Measurements from ENCODE around the gene DGKG. TPM values are rescaled to one million over a fixed set of nuclear protein-coding genes. Genes with fewer than 3 reads are reported as not detected.

The DGKG gene
- total RNA-seq, 3 donors from 2014 or later, result 0.59 to 2.3 (median 2.1) TPM

DNA sequence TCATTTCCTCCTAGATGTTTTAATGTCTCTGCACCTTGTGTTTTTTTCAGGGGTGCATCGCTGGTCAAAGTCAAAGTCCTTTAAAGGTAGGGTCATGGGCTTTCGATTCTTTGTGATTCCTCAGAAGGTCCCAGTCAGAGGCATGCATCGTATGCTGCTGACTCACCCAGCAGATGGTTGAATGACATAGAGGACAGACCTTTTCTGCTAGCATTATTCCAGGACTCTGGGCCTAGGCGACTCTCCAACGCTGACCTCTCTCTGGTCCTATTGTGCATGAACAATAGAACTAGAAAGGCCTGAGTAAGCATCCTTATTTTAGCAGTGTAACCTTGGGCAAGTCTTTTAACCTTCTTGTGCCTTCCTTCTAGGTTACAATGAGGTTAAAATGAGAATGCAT lies 75.9 kb downstream of the DGKG start:
- intact Hi-C loops (cut with DNase I; ENCODE audit: low total_unique reads), result no loop called here
- no peaks in the 10 kb centered on the region for H3K4me1 ChIP-seq
- DNase-seq (ENCODE audit: low spot score in 2 of 2), result no peak

DNA sequence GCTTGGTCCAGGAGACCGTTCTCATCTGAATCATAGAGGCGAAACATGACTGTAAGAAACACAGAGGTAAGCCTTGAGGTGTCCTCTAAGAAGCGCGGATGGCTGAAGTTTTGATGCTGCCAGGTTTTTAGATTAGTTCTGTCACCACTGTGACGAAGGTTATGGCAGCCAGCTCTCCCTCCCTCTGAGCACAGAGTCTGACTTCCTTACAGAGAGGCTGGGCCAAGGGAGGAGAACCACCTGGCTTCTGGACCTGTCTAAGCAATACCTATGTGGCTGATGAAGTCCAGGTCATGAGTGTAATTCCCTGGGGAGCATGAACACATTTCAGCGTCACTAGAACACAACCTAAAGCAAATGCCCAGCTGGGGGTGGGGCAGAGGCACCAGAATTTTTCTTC lies 77.4 kb downstream of the DGKG start:
- Histone ChIP-seq H3K9me3 (no peaks in the 10 kb centered on the region), H3K27me3 (no peaks in the 10 kb centered on the region), H3K36me3 (no peaks in the 10 kb centered on the region), H3K27ac (no peak overlapping the region), H3K4me1 (no peaks in the 10 kb centered on the region), H3K4me3 (no peak overlapping the region)
- no peak for DNase-seq (ENCODE audit: low spot score in 2 of 2)
- intact Hi-C loops (cut with DNase I; ENCODE audit: low total_unique reads), result no loop called here
- TF ChIP-seq POLR2AphosphoS5 (IDR thresholded peaks at IDR 0.05), result no peak
- TF ChIP-seq, protein P1, sequence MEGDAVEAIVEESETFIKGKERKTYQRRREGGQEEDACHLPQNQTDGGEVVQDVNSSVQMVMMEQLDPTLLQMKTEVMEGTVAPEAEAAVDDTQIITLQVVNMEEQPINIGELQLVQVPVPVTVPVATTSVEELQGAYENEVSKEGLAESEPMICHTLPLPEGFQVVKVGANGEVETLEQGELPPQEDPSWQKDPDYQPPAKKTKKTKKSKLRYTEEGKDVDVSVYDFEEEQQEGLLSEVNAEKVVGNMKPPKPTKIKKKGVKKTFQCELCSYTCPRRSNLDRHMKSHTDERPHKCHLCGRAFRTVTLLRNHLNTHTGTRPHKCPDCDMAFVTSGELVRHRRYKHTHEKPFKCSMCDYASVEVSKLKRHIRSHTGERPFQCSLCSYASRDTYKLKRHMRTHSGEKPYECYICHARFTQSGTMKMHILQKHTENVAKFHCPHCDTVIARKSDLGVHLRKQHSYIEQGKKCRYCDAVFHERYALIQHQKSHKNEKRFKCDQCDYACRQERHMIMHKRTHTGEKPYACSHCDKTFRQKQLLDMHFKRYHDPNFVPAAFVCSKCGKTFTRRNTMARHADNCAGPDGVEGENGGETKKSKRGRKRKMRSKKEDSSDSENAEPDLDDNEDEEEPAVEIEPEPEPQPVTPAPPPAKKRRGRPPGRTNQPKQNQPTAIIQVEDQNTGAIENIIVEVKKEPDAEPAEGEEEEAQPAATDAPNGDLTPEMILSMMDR (IDR thresholded peaks at IDR 0.05), result no peak
- no peak for TF ChIP-seq POLR2A (IDR thresholded peaks at IDR 0.05)

More for the DNA sequence above, 75.9 kb downstream of the DGKG start:
- TF ChIP-seq POLR2AphosphoS5 (IDR thresholded peaks at IDR 0.05) (no peak), POLR2A (IDR thresholded peaks at IDR 0.05) (no peak)
- Histone ChIP-seq H3K36me3 (no peaks in the 10 kb centered on the region), H3K9me3 (no peaks in the 10 kb centered on the region), H3K27me3 (no peaks in the 10 kb centered on the region), H3K4me3 (no peak overlapping the region), H3K27ac (no peak overlapping the region)

DNA sequence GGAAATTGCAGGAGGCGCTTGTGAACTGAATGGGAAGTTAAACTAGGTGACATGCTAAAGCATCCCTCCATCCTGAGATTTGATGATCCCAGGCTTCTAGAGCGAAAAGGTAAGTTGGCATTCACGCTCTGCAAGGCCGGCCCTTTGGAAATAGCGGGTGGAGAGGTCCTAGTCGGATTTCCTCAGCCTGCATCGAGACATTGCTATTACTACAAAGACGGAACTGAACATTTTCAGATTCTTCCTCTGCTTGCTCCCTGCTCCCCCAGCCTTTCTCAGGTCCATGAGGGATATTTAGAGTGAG lies 77.7 kb downstream of the DGKG start:
- intact Hi-C loops (cut with DNase I; ENCODE audit: low total_unique reads), result no loop called here
- TF ChIP-seq, protein P1 (IDR thresholded peaks at IDR 0.05), result no peak
- TF ChIP-seq POLR2AphosphoS5 (IDR thresholded peaks at IDR 0.05) (no peak), POLR2A (IDR thresholded peaks at IDR 0.05) (no peak)
- H3K27ac ChIP-seq, result no peak overlapping the region

DNA sequence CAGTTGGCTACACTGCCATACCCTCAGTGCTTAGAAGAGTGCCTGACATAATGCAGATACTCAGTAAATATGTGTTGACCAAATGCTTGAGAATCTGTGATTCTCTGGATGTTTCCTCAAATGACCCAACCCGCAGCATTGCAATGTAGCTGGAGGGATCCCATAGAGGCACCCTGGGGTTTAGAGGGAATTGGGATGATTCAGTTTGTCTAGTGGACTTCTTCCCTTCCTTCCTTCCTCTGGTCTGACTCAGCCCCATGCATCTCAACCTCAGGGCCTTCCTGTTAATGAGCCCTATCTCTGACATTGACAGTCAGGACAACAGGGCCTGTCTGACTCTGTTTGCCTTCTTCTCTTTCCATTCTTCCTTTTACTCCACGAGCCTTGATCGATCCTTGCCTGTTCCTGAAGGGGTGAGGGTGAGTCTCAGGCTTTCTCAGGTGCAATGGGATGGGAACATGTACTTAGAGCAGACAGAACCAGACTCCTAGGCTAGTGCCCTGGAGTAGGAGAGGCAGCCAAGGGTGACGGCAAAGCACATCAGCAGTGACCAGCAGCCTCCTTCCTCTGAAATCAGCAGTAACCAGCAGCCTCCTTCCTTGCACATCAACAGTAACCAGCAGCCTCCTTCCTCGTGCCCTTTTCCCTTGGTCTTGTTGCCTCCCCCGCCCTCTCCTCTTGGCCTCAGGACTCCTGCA lies 78.2 kb downstream of the DGKG start:
- TF ChIP-seq POLR2AphosphoS5 (IDR thresholded peaks at IDR 0.05) (no peak), POLR2A (IDR thresholded peaks at IDR 0.05) (no peak)
- TF ChIP-seq, protein P1 (IDR thresholded peaks at IDR 0.05), result no peak
- H3K27ac ChIP-seq, result no peak overlapping the region
- H3K4me1 ChIP-seq, result no peaks in the 10 kb centered on the region
- H3K36me3 ChIP-seq, result no peaks in the 10 kb centered on the region
- no peaks in the 10 kb centered on the region for H3K9me3 ChIP-seq
- H3K27me3 ChIP-seq, result no peaks in the 10 kb centered on the region
- H3K4me3 ChIP-seq, result no peak overlapping the region
- no peak for DNase-seq (ENCODE audit: low spot score in 2 of 2)
- intact Hi-C loops (cut with DNase I; ENCODE audit: low total_unique reads), result no loop called here

More for the DNA sequence above, 77.7 kb downstream of the DGKG start:
- DNase-seq (ENCODE audit: low spot score in 2 of 2), result no peak
- Histone ChIP-seq H3K4me3 (no peak overlapping the region), H3K9me3 (no peaks in the 10 kb centered on the region), H3K27me3 (no peaks in the 10 kb centered on the region), H3K36me3 (no peaks in the 10 kb centered on the region), H3K4me1 (no peaks in the 10 kb centered on the region)

DNA sequence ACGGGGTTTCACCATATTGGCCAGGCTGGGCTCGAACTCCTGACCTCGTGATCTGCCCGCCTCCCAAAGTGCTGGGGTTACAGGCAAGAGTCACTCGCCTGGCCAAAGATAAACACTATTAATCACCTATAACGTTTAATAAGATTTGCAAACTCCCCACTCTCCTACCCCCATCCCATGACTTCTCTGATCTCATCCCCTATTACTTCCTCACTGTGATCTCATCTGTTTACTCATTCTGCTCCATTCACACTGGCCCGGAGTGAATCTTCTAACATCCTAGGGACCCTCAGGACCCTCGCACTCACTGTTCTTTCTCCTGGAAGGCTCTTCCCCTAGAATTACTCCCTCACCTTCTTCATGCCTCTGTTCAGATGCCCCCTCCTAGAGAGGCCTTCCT lies 78.9 kb downstream of the DGKG start:
- no peak overlapping the region for H3K27ac ChIP-seq
- no peaks in the 10 kb centered on the region for H3K9me3 ChIP-seq
- H3K4me3 ChIP-seq, result no peak overlapping the region
- H3K4me1 ChIP-seq, result no peaks in the 10 kb centered on the region
- no peaks in the 10 kb centered on the region for H3K27me3 ChIP-seq
- TF ChIP-seq POLR2AphosphoS5 (IDR thresholded peaks at IDR 0.05) (no peak), POLR2A (IDR thresholded peaks at IDR 0.05) (no peak)
- TF ChIP-seq, protein P1 (IDR thresholded peaks at IDR 0.05), result no peak
- H3K36me3 ChIP-seq, result no peaks in the 10 kb centered on the region
- intact Hi-C loops (cut with DNase I; ENCODE audit: low total_unique reads), result no loop called here
- DNase-seq (ENCODE audit: low spot score in 2 of 2), result no peak

Data from breast epithelium (tissue), 4 donors.